GM12874 (cell line): ENCODE data around the gene FLACC1.

Experiments
- TF ChIP-seq, protein P1 (sequence below): IDR thresholded peaks from 2 replicates; pipeline ENCODE4 v1.5.1; 2011; ENCODE audit warnings: low read depth, mild to moderate bottlenecking, control low read depth, low read length, moderate library complexity; ENCODE audit not compliant: insufficient read depth

The FLACC1 gene

DNA sequence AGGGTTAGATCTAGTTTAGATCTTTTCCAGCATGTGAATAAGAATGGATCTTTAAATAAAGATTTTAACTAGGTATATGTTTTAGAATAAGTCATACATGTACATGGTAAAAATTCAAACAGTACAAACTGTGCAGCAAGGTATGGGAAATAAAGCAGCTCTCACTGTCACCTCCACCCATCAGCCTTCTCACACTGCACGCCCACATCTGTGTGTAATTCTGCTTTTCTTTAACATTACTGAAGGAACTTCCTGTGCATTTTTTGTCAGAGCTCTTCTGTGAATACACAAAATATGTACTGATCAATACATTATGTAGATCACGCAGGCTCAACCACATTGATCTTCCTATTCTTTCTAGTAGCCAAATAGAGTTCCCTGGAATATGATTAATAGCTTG is 93.4 kb downstream of the FLACC1 start:
- TF ChIP-seq, protein P1, sequence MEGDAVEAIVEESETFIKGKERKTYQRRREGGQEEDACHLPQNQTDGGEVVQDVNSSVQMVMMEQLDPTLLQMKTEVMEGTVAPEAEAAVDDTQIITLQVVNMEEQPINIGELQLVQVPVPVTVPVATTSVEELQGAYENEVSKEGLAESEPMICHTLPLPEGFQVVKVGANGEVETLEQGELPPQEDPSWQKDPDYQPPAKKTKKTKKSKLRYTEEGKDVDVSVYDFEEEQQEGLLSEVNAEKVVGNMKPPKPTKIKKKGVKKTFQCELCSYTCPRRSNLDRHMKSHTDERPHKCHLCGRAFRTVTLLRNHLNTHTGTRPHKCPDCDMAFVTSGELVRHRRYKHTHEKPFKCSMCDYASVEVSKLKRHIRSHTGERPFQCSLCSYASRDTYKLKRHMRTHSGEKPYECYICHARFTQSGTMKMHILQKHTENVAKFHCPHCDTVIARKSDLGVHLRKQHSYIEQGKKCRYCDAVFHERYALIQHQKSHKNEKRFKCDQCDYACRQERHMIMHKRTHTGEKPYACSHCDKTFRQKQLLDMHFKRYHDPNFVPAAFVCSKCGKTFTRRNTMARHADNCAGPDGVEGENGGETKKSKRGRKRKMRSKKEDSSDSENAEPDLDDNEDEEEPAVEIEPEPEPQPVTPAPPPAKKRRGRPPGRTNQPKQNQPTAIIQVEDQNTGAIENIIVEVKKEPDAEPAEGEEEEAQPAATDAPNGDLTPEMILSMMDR: no peak

DNA sequence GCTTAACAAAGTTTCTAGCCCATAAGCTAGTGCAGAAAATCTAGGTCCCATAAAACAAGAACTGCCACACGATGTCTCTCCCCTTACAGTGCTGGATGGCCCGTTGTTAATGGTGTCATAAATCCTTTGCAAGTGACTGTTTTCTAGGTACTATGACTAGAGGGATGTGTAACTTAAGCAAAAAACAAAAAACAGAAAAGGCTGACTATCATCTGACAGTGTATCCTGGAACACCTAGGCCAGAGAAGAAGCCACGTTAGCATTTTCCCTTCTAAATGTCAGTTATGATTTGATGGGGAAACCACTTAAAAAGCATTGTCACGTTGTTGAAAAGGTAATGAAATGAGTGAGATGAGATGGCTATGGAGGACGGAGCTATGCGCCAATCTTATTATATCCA is 94.4 kb downstream of the FLACC1 start:
- TF ChIP-seq, protein P1: no peak

DNA sequence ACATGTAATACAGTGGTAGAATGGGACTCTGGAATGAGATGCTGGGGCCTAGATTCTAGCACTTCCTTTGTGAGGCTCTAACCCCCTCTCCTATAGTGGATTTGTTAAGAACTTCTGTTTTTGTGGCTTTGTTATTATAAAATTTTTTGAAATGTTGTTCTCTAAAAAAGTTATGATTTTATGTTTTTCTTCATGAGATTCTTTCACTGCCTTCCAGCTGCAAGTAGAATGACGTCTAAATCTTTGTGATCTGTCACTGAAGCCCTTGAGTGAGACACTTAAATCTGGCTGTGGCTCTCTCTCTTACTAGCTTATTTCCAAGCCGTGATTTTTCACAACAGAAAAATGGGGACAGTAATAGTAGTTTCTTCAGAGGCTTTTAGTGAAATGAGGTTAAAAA is 95.2 kb downstream of the FLACC1 start:
- TF ChIP-seq, protein P1: no peak

DNA sequence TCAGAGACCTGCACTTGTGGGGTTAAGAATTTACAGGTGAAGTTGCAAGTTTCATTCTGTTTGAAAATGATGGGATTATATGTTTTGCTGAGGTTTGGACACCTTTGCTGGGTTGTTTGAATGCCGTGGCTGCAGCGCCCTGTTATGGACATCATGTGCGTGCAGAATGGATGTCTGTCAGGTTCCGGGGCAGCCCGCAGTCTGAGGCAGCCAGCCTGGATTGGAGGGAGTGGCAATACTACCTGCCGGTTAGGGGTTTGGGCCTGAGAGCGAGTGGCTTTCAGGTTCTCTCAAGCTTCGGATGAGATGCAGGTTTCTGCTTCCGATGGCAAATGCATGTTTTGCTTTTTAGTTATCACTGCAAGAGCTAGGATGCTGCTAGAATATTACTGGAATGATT is 95.7 kb downstream of the FLACC1 start:
- TF ChIP-seq, protein P1: no peak

DNA sequence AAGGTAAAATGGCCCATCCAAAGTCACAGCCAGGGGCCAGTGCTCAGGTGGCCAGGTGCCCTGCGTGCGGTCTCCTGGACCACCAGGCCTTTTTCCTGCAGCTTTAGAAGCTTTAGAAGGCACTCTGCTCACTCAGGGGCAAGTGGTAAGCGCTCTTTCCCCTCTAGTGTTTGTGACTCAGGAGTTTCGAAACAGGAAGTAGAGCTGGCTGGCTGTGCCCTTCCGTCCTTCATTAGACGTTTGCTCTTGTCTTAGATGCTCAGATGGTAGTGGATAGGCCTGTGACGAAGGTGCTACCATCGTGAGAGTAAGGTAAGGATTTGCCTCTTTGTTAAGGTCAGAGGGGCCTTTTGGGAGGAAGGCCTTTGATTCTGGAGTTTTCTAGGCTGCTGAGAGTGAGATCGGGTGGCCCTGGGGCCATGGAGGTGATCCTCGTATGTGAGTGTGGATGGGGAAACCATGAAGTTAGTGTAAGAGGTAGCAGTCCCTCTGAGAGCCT is 96.8 kb downstream of the FLACC1 start, which contains the start of gene CASP8:
Gene CASP8 (plus strand): TSS at position 235 of the 499 bp plus-strand sequence. CDS start 5,951 bp downstream, outside the sequence.
- TF ChIP-seq, protein P1: no peak

DNA sequence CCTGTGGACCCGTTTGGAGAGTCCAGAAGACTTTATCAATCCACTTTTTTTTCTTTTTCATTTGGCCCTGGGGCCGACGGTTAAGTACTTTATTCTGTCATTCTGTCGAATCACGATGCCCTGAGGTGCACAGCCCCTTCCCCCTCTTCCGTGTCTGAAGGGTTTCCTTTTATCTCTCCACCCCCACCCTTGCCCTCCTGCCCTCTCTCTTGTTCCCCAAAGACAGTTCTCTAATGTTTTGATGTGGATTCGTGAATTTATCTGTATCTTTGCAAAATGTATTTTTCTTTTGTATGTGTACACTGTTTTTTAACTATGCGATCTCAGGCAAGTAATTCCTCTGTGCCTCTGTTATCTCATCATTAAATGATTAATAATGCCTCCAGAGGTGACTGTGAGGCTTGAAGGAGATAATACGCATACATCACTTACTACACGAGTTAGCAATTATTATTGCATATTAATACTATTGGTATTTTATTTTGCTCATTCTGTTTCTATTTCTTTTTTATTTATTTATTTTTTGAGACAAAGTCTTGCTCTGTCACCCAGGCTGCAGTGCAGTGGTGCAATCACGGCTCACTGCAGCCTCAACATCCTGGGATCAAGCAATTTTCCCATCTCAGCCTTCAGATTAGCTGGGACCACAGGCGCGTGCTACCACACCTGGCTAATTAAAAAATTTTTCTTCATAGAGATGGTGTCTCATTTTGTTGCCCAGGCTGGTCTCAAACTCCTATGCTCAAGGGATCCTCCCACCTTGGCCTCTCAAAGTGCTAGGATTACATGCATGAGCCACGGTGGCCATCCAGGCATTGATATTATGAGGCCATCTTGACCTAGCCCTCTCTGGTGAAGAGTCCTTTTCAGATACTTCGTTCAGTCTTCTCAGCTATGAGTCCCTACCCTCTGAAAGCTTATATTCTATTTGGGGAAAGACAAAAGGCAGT is 98.2 kb downstream of the FLACC1 start:
- TF ChIP-seq, protein P1: no peak

DNA sequence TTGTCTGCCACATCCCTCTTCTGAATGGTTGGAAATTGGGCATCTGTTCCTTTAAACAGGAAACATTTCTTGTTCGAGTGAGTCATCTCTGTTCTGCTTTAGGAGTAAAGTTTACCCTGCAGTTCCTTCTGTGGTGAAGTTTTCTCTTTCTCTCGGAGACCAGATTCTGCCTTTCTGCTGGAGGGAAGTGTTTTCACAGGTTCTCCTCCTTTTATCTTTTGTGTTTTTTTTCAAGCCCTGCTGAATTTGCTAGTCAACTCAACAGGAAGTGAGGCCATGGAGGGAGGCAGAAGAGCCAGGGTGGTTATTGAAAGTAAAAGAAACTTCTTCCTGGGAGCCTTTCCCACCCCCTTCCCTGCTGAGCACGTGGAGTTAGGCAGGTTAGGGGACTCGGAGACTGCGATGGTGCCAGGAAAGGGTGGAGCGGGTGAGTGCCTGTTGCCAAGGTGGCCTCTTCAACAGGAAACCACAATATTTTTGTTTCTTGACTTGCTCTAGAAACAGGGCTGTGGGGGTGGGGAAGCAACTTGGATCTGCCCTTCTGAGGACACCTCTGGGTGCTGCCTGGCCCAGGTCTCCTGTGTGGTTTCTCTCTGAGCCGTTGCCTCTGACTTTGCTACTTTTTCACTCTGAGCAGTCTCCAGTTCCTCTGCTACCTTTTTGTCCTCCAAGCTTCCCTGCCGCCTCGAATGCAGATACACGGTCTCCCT is 99.0 kb downstream of the FLACC1 start:
- TF ChIP-seq, protein P1: no peak
